ENCODE results near the gene PRKCE. TPM values are rescaled to one million over a fixed set of nuclear protein-coding genes. Genes with fewer than 3 reads are reported as not detected.

Gene PRKCE
- total RNA-seq, 2 donors from 2014 or later = 7.3 to 20.8 TPM

- no peak for TF ChIP-seq CTCF (IDR thresholded peaks at IDR 0.05)
- TF ChIP-seq POLR2A (IDR thresholded peaks at IDR 0.05) = no peak
- WGBS, 2 donors = 49 to 50% methylated on average over 3 of the region's 3 CpGs
- Histone ChIP-seq H3K36me3 (replicated peaks in 1 of 2; ENCODE audit: insufficient read depth in 1 of 2, low read depth in 2 of 2) (no peaks in the 10 kb centered on the region), H3K27me3 (no peaks in the 10 kb centered on the region), H3K9me3 (no peaks in the 10 kb centered on the region), H3K27ac (no peak overlapping the region), H3K4me1 (no peaks in the 10 kb centered on the region), H3K4me3 (no peak overlapping the region)
- no peak for DNase-seq
- intact Hi-C loops (cut with DNase I) = no loop called here
- ATAC-seq = no peak
Observed at GRCh38 chr2:45833301-45833967, 182.0 kb downstream of the PRKCE start.

GRCh38 chr2:45833968-45834344, 182.5 kb downstream of the PRKCE start:
- TF ChIP-seq POLR2A (IDR thresholded peaks at IDR 0.05) = no peak
- TF ChIP-seq CTCF (IDR thresholded peaks at IDR 0.05) = no peak
- Histone ChIP-seq H3K27ac (no peak overlapping the region), H3K9me3 (no peaks in the 10 kb centered on the region), H3K36me3 (replicated peaks in 1 of 2; ENCODE audit: insufficient read depth in 1 of 2, low read depth in 2 of 2) (no peaks in the 10 kb centered on the region), H3K4me3 (no peak overlapping the region), H3K4me1 (no peaks in the 10 kb centered on the region), H3K27me3 (no peaks in the 10 kb centered on the region)
- intact Hi-C loops (cut with DNase I) = no loop called here
- no peak for DNase-seq
- WGBS, 2 donors = 71 to 83% methylated on average over 3 of the region's 3 CpGs
- ATAC-seq = no peak

GRCh38 chr2:45834372-45834771, 182.9 kb downstream of the PRKCE start:
- Histone ChIP-seq H3K27ac (no peak overlapping the region), H3K9me3 (no peaks in the 10 kb centered on the region), H3K4me3 (no peak overlapping the region), H3K4me1 (no peaks in the 10 kb centered on the region), H3K27me3 (no peaks in the 10 kb centered on the region), H3K36me3 (replicated peaks in 1 of 2; ENCODE audit: insufficient read depth in 1 of 2, low read depth in 2 of 2) (no peaks in the 10 kb centered on the region)
- DNase-seq = no peak
- intact Hi-C loops (cut with DNase I) = no loop called here
- TF ChIP-seq CTCF (IDR thresholded peaks at IDR 0.05) (no peak), POLR2A (IDR thresholded peaks at IDR 0.05) (no peak)
- WGBS, 2 donors = 93 to 94% methylated on average over 6 of the region's 6 CpGs
- ATAC-seq = no peak

GRCh38 chr2:45834858-45835257, 183.4 kb downstream of the PRKCE start:
- H3K27me3 ChIP-seq = no peaks in the 10 kb centered on the region
- intact Hi-C loops (cut with DNase I) = no loop called here
- H3K4me3 ChIP-seq = no peak overlapping the region
- ATAC-seq (no peak), DNase-seq (no peak)
- H3K4me1 ChIP-seq = no peaks in the 10 kb centered on the region
- no peaks in the 10 kb centered on the region for H3K36me3 ChIP-seq (replicated peaks in 1 of 2; ENCODE audit: insufficient read depth in 1 of 2, low read depth in 2 of 2)
- no peaks in the 10 kb centered on the region for H3K9me3 ChIP-seq
- H3K27ac ChIP-seq = no peak overlapping the region
- 92 to 93% methylated on average over 5 of the region's 5 CpGs for WGBS, 2 donors
- TF ChIP-seq CTCF (IDR thresholded peaks at IDR 0.05) (no peak), POLR2A (IDR thresholded peaks at IDR 0.05) (no peak)

GRCh38 chr2:45836316-45836715, 184.8 kb downstream of the PRKCE start:
- H3K36me3 ChIP-seq (replicated peaks in 1 of 2; ENCODE audit: insufficient read depth in 1 of 2, low read depth in 2 of 2) = no peaks in the 10 kb centered on the region
- no peak overlapping the region for H3K27ac ChIP-seq
- H3K9me3 ChIP-seq = no peaks in the 10 kb centered on the region
- ATAC-seq = no peak
- H3K4me1 ChIP-seq = no peaks in the 10 kb centered on the region
- intact Hi-C loops (cut with DNase I) = no loop called here
- DNase-seq = no peak
- WGBS, 2 donors = 80 to 84% methylated on average over 3 of the region's 3 CpGs
- no peak overlapping the region for H3K4me3 ChIP-seq
- TF ChIP-seq POLR2A (IDR thresholded peaks at IDR 0.05) (no peak), CTCF (IDR thresholded peaks at IDR 0.05) (no peak)
- no peaks in the 10 kb centered on the region for H3K27me3 ChIP-seq

All from body of pancreas (tissue), 4 donors.